ENCODE results near the gene HIP1R.
"Not testable (repeated sequence)": the region's sequence is repeated elsewhere in the genome, so short reads cannot be mapped to it uniquely, and the experiment has no call there.

Gene HIP1R, protein sequence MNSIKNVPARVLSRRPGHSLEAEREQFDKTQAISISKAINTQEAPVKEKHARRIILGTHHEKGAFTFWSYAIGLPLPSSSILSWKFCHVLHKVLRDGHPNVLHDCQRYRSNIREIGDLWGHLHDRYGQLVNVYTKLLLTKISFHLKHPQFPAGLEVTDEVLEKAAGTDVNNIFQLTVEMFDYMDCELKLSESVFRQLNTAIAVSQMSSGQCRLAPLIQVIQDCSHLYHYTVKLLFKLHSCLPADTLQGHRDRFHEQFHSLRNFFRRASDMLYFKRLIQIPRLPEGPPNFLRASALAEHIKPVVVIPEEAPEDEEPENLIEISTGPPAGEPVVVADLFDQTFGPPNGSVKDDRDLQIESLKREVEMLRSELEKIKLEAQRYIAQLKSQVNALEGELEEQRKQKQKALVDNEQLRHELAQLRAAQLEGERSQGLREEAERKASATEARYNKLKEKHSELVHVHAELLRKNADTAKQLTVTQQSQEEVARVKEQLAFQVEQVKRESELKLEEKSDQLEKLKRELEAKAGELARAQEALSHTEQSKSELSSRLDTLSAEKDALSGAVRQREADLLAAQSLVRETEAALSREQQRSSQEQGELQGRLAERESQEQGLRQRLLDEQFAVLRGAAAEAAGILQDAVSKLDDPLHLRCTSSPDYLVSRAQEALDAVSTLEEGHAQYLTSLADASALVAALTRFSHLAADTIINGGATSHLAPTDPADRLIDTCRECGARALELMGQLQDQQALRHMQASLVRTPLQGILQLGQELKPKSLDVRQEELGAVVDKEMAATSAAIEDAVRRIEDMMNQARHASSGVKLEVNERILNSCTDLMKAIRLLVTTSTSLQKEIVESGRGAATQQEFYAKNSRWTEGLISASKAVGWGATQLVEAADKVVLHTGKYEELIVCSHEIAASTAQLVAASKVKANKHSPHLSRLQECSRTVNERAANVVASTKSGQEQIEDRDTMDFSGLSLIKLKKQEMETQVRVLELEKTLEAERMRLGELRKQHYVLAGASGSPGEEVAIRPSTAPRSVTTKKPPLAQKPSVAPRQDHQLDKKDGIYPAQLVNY

DNA sequence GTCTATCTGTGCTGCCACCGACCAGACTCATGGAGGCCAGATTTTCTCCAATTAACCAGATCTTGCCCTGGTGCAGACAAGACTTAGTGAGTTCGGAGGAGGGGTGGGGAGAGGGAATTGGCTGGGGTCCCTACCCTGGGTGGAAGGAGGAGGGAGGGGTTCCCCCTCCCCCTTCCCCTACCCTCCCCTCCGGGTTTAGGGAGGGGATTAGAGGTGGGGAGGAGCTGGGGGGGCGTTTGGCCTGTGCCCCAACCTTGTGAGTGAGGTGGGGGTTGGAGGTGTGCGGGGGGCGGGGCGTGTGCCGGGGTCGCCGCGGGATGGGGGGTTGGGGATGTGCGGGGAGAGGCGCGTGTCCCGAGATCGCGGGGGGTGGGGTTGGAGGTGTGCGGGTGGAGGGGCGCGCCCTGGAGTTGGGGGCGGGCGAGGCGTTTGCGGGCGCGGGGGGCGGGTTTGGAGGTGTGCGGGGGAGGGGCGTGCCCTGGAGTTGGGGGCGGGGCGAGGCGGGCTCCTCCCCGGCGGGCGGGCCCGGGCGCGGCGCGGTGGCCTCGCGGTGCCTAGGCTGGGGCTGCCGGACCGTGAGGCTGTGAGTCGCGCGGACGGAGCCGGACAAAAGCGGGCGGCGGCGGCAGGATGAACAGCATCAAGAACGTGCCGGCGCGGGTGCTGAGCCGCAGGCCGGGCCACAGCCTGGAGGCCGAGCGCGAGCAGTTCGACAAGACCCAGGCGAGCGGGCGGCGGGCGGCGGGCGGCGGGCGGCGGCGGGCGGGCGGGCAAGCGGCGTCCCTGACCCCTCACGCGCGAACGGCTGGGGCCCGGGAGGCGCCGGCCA lies at the start of gene HIP1R:
HIP1R (plus strand) TSS at position 537 of the 829 bp plus-strand sequence; CDS start at position 631, 94 bp downstream.
- peaks cover 64% of the 10 kb centered on the region for H3K27me3 Mint-ChIP-seq
- H3K9me3 Mint-ChIP-seq, result no peaks in the 10 kb centered on the region
- peak within 1 kb of the TSS; percentile 22 for H3K27ac Mint-ChIP-seq
- H3K36me3 Mint-ChIP-seq (ENCODE audit: low read depth), result no peaks in the 10 kb centered on the region
- H3K4me3 Mint-ChIP-seq, result peak within 1 kb of the TSS; percentile 75
- intact Hi-C loops (cut with micrococcal nuclease), result no loop called here
- peaks cover 23% of the 10 kb centered on the region for H3K4me1 Mint-ChIP-seq (ENCODE audit: low read depth)

DNA sequence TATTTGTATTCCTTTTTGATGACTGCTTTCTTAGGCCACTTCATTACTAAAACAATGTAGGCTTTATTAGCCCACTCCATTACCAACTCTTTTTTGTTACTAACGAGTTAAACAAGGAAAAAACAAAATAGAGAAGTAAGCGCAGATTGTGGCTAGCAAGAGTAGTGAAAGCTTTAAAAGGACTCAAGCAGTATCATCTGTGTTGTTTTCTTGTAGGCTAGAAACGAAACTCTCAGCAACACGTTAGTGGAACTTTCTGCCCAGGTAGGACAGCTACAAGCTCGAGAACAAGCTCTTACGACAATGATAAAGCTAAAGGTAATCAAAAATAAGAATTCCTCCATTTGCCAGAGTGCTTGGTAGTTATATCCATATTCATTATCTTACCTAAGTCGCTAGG lies 49.8 kb upstream of the HIP1R start:
- H3K36me3 Mint-ChIP-seq (ENCODE audit: low read depth), result no peaks in the 10 kb centered on the region
- H3K27ac Mint-ChIP-seq, result no peak overlapping the region
- H3K4me3 Mint-ChIP-seq, result no peak overlapping the region
- H3K27me3 Mint-ChIP-seq, result no peaks in the 10 kb centered on the region
- H3K9me3 Mint-ChIP-seq, result no peaks in the 10 kb centered on the region
- H3K4me1 Mint-ChIP-seq (ENCODE audit: low read depth), result no peaks in the 10 kb centered on the region
- intact Hi-C loops (cut with micrococcal nuclease), result no loop called here

DNA sequence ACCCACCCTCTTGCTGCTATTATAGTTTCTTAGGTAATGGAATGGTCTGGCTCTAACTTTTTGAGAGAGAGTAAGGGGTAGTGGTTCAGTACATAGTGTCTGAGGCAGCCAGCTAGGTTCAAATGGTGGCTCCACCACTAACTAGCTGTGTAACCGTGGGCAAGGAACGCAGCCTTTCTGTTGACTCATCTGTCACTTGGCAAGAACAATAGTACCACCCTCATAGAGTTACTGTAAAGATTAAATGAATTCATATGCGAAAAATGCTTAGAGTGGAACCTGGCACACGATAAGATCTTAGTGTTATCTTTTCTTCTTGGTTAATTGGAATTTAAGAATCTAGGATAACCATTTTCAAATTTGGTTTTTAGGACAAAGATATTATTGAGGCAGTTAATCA lies 46.9 kb upstream of the HIP1R start:
- Mint-ChIP-seq H3K9me3 (no peaks in the 10 kb centered on the region), H3K27ac (no peak overlapping the region), H3K27me3 (no peaks in the 10 kb centered on the region), H3K4me1 (ENCODE audit: low read depth) (no peaks in the 10 kb centered on the region), H3K4me3 (no peak overlapping the region), H3K36me3 (ENCODE audit: low read depth) (no peaks in the 10 kb centered on the region)
- intact Hi-C loops (cut with micrococcal nuclease), result no loop called here

DNA sequence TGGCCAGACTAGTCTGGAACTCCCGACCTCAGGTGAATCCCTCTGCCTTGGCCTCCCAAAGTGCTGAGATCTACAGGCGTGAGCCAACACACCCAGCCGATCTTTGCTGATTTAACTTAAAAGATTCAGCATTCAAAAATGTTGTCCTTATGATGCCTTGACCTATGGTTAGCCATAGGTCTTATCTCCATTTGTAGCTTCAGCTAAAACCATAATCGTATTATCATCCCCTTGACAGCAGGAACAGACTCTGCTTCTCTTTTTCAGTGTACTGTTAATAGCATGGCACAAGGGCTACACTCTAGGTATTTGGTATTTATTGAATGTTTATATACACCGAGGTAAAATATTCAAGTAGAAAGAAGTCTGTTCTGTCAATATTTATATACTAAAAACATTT lies 45.6 kb upstream of the HIP1R start:
- intact Hi-C loops (cut with micrococcal nuclease), result no loop called here
- H3K4me1 Mint-ChIP-seq (ENCODE audit: low read depth), result no peaks in the 10 kb centered on the region
- no peak overlapping the region for H3K4me3 Mint-ChIP-seq
- H3K27ac Mint-ChIP-seq, result no peak overlapping the region
- H3K9me3 Mint-ChIP-seq, result no peaks in the 10 kb centered on the region
- H3K36me3 Mint-ChIP-seq (ENCODE audit: low read depth), result no peaks in the 10 kb centered on the region
- no peaks in the 10 kb centered on the region for H3K27me3 Mint-ChIP-seq

DNA sequence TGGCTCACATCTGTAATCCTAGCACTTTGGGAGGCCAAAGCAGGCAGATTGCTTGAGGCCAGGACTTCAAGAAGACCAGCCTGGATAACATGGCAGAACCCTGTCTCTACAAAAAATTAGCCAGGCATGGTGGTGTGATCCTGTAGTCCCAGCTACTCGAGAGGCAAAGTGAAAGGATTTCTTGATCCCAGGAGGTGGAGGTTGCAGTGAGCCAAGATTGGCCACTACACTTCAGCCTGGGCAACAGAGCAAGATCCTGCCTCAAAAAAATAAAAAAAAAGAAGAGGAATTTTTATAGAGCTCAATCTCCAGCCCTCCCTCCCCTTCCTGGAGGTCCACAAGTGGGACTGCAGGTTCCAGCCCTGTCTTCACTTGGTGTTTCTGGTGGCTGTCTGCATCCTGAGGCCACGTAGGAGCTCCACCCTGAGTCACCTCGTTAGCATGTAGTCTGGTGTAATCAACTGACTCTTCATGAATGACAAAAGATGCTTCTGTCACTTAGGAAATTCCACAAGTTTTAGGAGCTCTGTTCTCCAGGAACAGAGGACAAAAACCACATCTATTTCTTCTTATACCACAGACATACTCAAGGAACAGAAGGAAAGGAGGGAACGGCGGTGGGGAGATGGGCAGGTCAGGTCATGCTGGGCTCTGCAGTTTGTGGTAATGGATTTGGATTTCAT lies 44.7 kb upstream of the HIP1R start:
- no peak overlapping the region for H3K27ac Mint-ChIP-seq
- no peaks in the 10 kb centered on the region for H3K36me3 Mint-ChIP-seq (ENCODE audit: low read depth)
- no peak overlapping the region for H3K4me3 Mint-ChIP-seq
- no peaks in the 10 kb centered on the region for H3K27me3 Mint-ChIP-seq
- intact Hi-C loops (cut with micrococcal nuclease), result no loop called here
- no peaks in the 10 kb centered on the region for H3K4me1 Mint-ChIP-seq (ENCODE audit: low read depth)
- no peaks in the 10 kb centered on the region for H3K9me3 Mint-ChIP-seq

DNA sequence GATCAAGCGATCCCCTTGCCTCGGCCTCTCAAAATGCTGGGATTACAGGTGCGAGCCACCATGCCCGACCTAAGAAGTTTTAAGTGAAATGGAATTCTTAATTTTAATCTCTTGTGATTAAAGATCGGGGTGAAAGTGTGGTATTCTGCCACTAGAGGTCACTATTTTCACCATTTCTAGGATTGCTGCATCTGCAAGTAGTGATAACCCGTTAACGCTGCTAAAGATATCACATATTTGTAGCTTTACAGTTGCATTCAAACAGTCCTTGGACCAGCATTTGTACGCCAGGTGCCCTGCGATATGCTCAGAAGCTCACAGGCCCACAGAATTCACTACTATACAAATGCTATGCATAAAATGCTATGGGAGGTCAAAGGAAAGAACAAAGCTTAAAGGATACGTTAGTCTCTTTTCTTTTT lies 41.6 kb upstream of the HIP1R start:
- no peaks in the 10 kb centered on the region for H3K27me3 Mint-ChIP-seq
- H3K36me3 Mint-ChIP-seq (ENCODE audit: low read depth), result no peaks in the 10 kb centered on the region
- intact Hi-C loops (cut with micrococcal nuclease), result loop anchor here (2.0 kb wide), 1 partner anchor 159 kb away; no protein-coding TSS in a partner anchor
- no peak overlapping the region for H3K27ac Mint-ChIP-seq
- H3K4me3 Mint-ChIP-seq, result no peak overlapping the region
- no peaks in the 10 kb centered on the region for H3K9me3 Mint-ChIP-seq
- H3K4me1 Mint-ChIP-seq (ENCODE audit: low read depth), result peaks cover 5% of the 10 kb centered on the region

DNA sequence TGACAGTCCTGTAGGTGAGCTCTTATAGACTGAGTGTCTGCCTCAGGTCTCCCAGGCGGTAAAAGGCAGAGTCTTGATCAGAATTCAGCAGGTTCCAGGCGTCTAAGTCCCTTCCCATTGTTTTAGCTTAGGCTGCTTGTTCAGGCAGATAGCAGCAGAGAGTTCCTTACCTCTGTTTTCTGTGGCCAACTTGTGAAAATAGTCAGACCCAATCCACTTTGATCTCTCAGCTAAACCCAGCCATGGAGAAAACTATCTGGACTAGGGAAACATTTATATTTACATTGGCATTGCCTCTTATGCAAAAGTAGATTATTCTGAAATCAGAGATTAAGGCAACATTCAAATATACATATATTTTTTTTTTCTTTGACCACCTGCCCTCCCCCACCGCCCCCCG lies 39.5 kb upstream of the HIP1R start:
- H3K4me3 Mint-ChIP-seq, result no peak overlapping the region
- no peak overlapping the region for H3K27ac Mint-ChIP-seq
- H3K27me3 Mint-ChIP-seq, result peaks cover 1% of the 10 kb centered on the region
- H3K36me3 Mint-ChIP-seq (ENCODE audit: low read depth), result no peaks in the 10 kb centered on the region
- peaks cover 11% of the 10 kb centered on the region for H3K4me1 Mint-ChIP-seq (ENCODE audit: low read depth)
- intact Hi-C loops (cut with micrococcal nuclease), result no loop called here
- H3K9me3 Mint-ChIP-seq, result no peaks in the 10 kb centered on the region

DNA sequence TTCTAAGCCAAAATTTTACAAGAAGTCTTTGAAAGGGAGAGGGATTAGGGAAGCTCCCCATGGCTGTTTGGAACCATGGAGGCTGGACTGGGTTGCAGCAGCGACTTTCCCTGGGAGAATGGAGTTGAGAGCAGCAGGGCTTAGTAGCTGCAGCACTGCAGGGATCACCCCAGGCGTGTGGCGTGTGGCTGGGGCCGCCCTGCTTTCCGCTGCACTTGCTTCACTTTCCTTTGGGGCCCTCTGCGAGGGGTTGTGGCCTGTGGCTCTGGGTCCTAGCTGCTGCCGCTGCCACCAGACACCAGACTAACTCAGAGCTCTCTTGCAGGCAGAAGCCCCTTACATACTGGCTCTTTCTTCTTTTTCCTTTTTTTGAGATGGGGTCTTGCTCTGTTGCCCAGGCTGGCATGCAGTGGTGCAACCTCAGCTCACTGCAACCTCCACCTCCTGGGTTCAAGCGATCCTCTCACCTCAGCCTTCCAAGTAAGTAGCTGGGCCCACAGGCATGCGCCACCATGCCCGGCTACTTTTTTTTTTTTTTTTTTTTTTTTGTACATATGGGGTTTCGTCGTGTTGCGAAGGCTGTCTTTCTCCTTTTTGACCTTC lies 35.5 kb upstream of the HIP1R start:
- Mint-ChIP-seq H3K4me3 (no peak overlapping the region), H3K36me3 (ENCODE audit: low read depth) (no peaks in the 10 kb centered on the region), H3K27ac (no peak overlapping the region), H3K27me3 (peaks cover 1% of the 10 kb centered on the region), H3K9me3 (no peaks in the 10 kb centered on the region), H3K4me1 (ENCODE audit: low read depth) (peaks cover 11% of the 10 kb centered on the region)
- intact Hi-C loops (cut with micrococcal nuclease), result no loop called here

DNA sequence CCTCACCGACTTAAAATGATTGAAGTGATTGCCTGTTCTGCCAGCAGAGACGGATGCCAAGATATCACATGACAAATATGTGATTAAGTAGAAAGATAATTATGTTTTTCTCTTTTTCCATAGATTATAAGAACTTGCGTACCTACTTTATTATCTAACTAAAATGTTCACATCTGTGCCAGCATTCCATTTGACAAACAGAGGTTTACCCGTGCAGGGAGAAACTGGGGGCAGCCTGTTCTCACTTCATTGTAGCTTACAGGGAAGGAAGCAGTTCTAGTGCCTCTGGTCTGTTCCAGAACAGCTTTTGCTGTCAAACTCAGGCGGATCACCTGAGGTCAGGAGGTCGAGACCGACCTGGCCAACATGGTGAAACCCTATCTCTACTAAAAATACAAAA lies 31.3 kb upstream of the HIP1R start:
- intact Hi-C loops (cut with micrococcal nuclease), result no loop called here
- Mint-ChIP-seq H3K4me1 (ENCODE audit: low read depth) (peaks cover 6% of the 10 kb centered on the region), H3K27me3 (peaks cover 3% of the 10 kb centered on the region), H3K4me3 (no peak overlapping the region), H3K27ac (no peak overlapping the region), H3K36me3 (ENCODE audit: low read depth) (no peaks in the 10 kb centered on the region), H3K9me3 (no peaks in the 10 kb centered on the region)

DNA sequence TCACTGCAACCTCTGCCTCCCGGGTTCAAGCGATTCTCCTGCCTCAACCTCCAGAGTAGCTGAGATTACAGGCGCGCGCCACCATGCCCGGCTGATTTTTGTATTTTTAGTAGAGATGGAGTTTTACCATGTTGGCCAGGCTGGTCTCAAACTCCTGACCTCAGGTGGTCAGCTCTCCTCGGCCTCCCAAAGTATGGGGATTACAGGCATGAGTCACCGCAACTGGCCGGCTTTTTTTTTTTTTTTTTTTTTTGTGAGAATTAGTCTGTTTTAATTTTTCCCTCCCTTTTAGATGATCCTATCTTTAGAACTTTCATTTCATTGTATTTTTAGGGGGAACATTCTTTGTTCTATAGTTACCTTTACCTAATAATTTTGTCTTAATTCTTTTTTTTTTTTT lies 30.3 kb upstream of the HIP1R start:
- not testable (repeated sequence) for H3K9me3 Mint-ChIP-seq; H3K36me3 Mint-ChIP-seq (ENCODE audit: low read depth); H3K27ac Mint-ChIP-seq

DNA sequence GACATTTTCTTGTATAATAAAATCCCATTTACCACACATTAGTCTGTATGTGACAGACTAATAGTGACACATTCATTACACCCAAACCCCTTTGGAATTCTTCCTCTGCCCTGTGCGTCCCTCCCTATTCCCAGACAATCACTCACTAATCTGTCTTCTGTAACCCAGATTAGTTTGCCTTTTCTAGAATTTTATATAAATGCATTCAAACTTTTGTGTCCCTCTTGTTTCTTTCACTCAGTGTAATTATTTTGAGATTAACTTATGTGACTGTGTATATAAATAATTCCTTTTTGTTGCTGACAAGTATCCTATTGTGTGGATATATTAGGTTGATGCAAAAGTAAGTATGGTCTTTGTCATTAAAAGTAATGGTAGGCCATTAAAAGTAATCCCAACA lies 27.6 kb upstream of the HIP1R start:
- intact Hi-C loops (cut with micrococcal nuclease), result no loop called here

More for the DNA sequence above, 30.3 kb upstream of the HIP1R start:
- H3K27me3 Mint-ChIP-seq; H3K4me1 Mint-ChIP-seq (ENCODE audit: low read depth); H3K4me3 Mint-ChIP-seq; intact Hi-C loops (cut with micrococcal nuclease): not testable (repeated sequence)

DNA sequence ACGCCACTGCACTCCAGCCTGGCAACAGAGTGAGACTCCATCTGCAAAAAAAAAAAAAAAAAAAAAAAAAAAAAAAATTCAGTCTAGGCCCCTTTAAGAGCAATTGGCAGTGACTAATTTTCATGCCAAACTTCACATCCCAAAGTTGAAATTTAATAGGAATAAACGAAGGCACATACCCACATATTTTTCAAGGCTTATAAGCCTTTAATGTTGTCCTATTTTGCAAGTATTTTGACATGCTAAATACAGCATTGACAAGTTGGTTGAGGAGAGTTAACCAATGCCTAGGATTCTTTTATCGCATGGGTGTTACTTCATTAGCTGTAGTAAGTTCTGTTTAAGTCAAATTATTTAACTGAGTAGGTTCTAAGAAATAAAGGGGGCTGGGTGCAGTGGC lies 23.5 kb upstream of the HIP1R start:
- H3K27ac Mint-ChIP-seq, result no peak overlapping the region
- intact Hi-C loops (cut with micrococcal nuclease), result no loop called here
- H3K36me3 Mint-ChIP-seq (ENCODE audit: low read depth), result no peaks in the 10 kb centered on the region
- no peaks in the 10 kb centered on the region for H3K9me3 Mint-ChIP-seq
- no peak overlapping the region for H3K4me3 Mint-ChIP-seq
- H3K27me3 Mint-ChIP-seq, result no peaks in the 10 kb centered on the region
- H3K4me1 Mint-ChIP-seq (ENCODE audit: low read depth), result peaks cover 6% of the 10 kb centered on the region

More for the DNA sequence above, 27.6 kb upstream of the HIP1R start:
- H3K9me3 Mint-ChIP-seq, result no peaks in the 10 kb centered on the region
- no peaks in the 10 kb centered on the region for H3K36me3 Mint-ChIP-seq (ENCODE audit: low read depth)
- no peak overlapping the region for H3K27ac Mint-ChIP-seq
- H3K27me3 Mint-ChIP-seq, result peaks cover 2% of the 10 kb centered on the region
- no peak overlapping the region for H3K4me3 Mint-ChIP-seq
- no peaks in the 10 kb centered on the region for H3K4me1 Mint-ChIP-seq (ENCODE audit: low read depth)

DNA sequence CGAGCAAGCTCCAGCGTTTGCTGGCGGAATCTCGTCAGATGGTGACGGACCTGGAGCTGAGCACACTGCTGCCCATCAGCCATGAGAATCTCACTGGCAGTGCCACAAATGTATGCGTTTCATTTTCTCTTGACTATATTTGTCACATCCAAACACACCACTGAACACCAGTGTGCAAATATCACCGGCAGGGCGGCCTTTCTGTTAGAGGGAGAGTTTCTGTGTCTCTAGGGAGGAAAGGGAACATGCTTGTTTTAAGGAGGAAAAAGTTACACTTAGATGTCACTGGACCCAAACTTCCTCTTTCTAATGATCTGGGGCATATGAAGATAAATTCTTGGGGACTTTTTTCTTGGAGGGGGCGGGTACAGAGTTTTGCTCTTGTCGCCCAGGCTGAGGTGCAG lies 21.9 kb upstream of the HIP1R start:
- H3K27me3 Mint-ChIP-seq, result no peaks in the 10 kb centered on the region
- H3K27ac Mint-ChIP-seq, result no peak overlapping the region
- no peaks in the 10 kb centered on the region for H3K9me3 Mint-ChIP-seq
- intact Hi-C loops (cut with micrococcal nuclease), result no loop called here
- H3K4me1 Mint-ChIP-seq (ENCODE audit: low read depth), result peaks cover 6% of the 10 kb centered on the region
- no peak overlapping the region for H3K4me3 Mint-ChIP-seq
- H3K36me3 Mint-ChIP-seq (ENCODE audit: low read depth), result no peaks in the 10 kb centered on the region

Data from dendritic cell treated with granulocyte-macrophage colony-stimulating factor and Interleukin-4, amounts not matched to agents 40 ng/mL and 50 ng/mL, for 4 days (primary cell).